ENCODE data around the gene PLCH1. TPM values are rescaled to one million over a fixed set of nuclear protein-coding genes. Genes with fewer than 3 reads are reported as not detected.

PLCH1 gene
- total and polyA plus RNA-seq, 9 donors = 0.04 to 6.3 (median 0.79) TPM

- DNase-seq = no peak
- TF ChIP-seq CTCF (IDR thresholded peaks at IDR 0.05) (no peak), EP300 (IDR thresholded peaks at IDR 0.05) (no peak), POLR2A (IDR thresholded peaks at IDR 0.05) (no peak)
- H3K9me3 ChIP-seq = no peaks in the 10 kb centered on the region
- no peak overlapping the region for H3K27ac ChIP-seq
- no peaks in the 10 kb centered on the region for H3K4me1 ChIP-seq (ENCODE audit: insufficient read depth)
- WGBS, 3 donors = 68 to 75% (median 73%) methylated on average over 12 of the region's 12 CpGs
- no peaks in the 10 kb centered on the region for H3K27me3 ChIP-seq
- intact Hi-C loops (cut with DNase I) = no loop called here
- no peak overlapping the region for H3K4me3 ChIP-seq
- H3K36me3 ChIP-seq = no peaks in the 10 kb centered on the region
Measured at GRCh38 chr3:155481089-155481488, 263.8 kb downstream of the PLCH1 start.

- peaks cover 0 to 7% of the 10 kb centered on the region in 2 donors for H3K9me3 ChIP-seq
- 64 to 85% (median 73%) methylated on average over 2 of the region's 2 CpGs for whole genome bisulfite sequencing, 3 donors
- no peaks in the 10 kb centered on the region for H3K4me1 ChIP-seq (ENCODE audit: insufficient read depth)
- H3K4me3 ChIP-seq = no peak overlapping the region
- no peak overlapping the region for H3K27ac ChIP-seq
- intact Hi-C loops (cut with DNase I) = no loop called here
- no peaks in the 10 kb centered on the region for H3K36me3 ChIP-seq
- no peak for TF ChIP-seq CTCF (IDR thresholded peaks at IDR 0.05)
- TF ChIP-seq POLR2A (IDR thresholded peaks at IDR 0.05) = no peak
- TF ChIP-seq EP300 (IDR thresholded peaks at IDR 0.05) = no peak
- no peak for DNase-seq
- no peaks in the 10 kb centered on the region for H3K27me3 ChIP-seq
Measured at GRCh38 chr3:155465664-155466063, 279.2 kb downstream of the PLCH1 start.

GRCh38 chr3:155462672-155463071, 282.2 kb downstream of the PLCH1 start:
- TF ChIP-seq POLR2A (IDR thresholded peaks at IDR 0.05) (no peak), EP300 (IDR thresholded peaks at IDR 0.05) (no peak), CTCF (IDR thresholded peaks at IDR 0.05) (no peak)
- peaks cover 0 to 7% of the 10 kb centered on the region in 2 donors for H3K9me3 ChIP-seq
- H3K36me3 ChIP-seq = no peaks in the 10 kb centered on the region
- no peak for DNase-seq
- H3K27me3 ChIP-seq = no peaks in the 10 kb centered on the region
- intact Hi-C loops (cut with DNase I) = no loop called here
- H3K4me1 ChIP-seq (ENCODE audit: insufficient read depth) = no peaks in the 10 kb centered on the region
- no peak overlapping the region for H3K27ac ChIP-seq
- no peak overlapping the region for H3K4me3 ChIP-seq
- WGBS, 3 donors = 75 to 80% (median 78%) methylated on average over 4 of the region's 4 CpGs

GRCh38 chr3:155457591-155457990, 287.3 kb downstream of the PLCH1 start:
- DNase-seq = no peak
- Histone ChIP-seq H3K27ac (no peak overlapping the region), H3K4me1 (ENCODE audit: insufficient read depth) (no peaks in the 10 kb centered on the region), H3K36me3 (no peaks in the 10 kb centered on the region), H3K4me3 (no peak overlapping the region), H3K27me3 (no peaks in the 10 kb centered on the region), H3K9me3 (no peaks in the 10 kb centered on the region)
- intact Hi-C loops (cut with DNase I) = no loop called here
- WGBS, 3 donors = 88 to 92% (median 88%) methylated on average over 4 of the region's 4 CpGs
- TF ChIP-seq POLR2A (IDR thresholded peaks at IDR 0.05) (no peak), EP300 (IDR thresholded peaks at IDR 0.05) (no peak), CTCF (IDR thresholded peaks at IDR 0.05) (no peak)

Data from ovary (tissue), 9 donors.